Germinal center (tissue), 1 donor: ENCODE measurements around the gene NTMT1.

Experiments used
- DNase-seq: peaks from one replicate; pipeline ENCODE4 v3.0.0; 2012; ENCODE audit warnings: mixed read lengths, low spot score

Gene NTMT1

DNA sequence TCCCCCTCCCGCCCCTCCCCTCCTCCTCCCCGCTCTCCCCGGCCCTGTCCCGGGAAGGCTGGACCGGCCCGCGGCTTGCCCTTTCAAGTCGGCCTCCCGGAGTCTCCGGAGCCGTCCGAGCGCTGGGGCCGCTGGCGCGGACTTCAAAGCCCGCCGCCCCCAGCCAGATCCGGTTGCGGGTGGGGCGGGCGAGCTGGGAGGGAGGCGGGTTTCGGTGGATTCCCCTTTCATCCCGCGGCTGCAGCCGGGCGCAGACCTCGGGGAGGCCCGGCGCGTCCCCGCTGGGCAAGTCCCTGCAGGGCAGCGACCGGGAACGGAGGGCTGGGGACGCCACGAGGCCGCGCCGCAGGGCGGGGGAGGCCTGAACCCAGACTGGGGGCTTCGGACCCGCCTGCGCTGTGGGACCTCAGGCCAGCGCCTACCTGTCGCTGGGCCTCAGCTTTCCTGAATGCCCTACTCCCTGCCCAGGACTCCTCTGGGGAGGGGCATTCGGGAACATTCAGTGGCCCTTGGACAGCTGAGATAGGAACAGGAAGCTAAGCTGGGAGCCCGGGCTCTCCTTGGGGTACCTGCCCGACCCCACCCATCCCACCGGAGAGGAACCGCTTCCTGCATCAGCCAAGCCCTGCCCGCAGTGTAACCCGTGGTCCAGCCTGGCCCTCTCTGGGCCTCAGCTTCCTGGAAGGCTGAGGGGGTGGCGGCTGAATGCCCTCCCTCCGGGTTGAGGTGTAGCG, 28.4 kb upstream of the NTMT1 start:
- no peak for DNase-seq

DNA sequence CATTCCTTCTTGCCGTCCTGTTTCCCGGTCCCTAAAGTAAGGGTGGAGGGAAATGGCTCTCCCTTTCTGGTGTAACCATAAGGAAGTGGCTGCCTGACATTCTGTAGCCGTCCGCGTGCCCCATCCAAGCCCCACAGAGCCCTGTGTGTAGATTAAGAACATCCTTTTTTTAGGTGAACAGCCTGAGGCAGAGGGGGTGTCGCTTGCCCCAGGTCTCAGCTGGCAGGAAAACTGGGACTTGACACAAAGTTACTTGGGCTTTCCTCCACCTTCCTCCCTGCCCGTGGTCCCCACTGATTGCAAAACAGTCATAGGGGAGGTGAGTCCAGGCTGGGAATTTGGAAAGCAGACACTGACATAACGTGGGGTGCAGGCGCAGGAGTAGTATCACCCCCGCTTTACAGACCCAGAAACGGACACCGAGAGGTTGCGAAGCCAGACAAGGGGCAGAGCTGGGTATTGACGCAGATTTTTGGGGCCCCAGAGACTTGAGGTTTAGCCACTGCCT, 27.8 kb upstream of the NTMT1 start:
- DNase-seq = no peak

DNA sequence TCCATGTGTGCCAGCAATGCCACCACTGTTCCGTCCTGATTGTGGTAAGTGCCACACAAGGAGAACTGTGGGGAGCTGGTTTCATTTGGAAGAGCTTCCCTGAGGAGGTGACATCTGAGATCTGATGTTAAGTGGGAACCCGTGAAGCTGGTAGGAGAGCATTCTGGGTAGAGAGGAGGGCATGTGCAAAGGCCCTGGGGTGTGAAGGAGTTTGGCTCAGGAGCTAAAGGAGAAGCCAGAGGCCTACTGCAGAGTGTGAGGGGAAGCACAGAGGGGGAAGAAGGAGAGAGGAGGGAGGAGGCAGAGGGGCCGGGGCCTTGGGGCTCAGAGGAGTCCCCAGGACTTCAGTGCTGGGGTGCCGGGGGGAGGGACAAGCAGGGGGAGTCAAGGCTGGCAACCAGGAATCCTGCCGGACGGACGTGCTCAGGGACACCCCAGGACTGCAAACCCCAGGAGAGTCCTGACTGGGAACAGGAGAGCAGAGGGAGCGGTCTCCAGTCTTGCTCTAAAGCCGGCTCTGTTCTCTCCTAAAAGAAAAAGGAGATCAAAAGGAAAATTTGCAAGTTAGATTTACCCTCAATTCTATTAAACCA, 24.8 kb upstream of the NTMT1 start:
- no peak for DNase-seq

DNA sequence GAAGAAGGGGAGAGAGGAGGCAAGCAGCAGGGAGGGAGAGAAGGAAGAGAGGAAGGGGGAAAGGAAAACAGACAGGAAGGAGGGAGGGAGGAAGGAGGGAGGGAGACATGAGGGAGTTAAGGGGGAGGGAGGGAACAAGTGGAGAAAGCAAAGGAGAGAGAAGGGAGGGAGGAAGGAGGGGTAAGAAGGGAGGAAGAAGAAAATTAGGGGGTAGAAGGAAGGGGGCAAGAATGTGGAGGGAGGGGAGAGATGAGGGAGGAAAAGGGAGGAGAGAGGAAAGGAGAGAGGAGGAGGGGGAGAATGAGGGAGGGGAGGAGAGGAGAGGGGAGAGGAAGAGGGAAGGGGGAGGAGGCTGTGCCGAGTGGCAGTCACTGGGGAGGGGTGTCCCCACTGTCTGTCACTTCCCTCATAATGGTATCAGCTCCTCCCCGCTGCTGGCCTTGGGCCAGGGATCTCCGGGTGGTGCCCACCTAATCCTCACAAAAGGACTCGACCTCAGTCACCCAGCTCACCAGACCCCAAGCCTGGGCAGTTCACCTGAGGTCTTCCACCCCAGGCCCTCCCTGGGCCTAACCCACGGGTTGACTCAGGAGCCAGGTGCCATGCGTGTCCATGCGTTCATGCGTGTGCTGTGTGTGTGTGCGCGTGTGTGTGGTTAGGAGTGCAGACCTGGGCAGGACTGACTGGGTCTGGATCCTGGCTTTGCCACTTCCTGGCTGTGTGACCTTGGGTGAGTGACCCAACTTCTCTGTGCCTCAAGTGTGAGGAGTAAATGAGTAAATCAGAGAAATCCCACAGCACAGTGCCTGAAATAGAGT, 23.2 kb upstream of the NTMT1 start:
- DNase-seq = no peak

DNA sequence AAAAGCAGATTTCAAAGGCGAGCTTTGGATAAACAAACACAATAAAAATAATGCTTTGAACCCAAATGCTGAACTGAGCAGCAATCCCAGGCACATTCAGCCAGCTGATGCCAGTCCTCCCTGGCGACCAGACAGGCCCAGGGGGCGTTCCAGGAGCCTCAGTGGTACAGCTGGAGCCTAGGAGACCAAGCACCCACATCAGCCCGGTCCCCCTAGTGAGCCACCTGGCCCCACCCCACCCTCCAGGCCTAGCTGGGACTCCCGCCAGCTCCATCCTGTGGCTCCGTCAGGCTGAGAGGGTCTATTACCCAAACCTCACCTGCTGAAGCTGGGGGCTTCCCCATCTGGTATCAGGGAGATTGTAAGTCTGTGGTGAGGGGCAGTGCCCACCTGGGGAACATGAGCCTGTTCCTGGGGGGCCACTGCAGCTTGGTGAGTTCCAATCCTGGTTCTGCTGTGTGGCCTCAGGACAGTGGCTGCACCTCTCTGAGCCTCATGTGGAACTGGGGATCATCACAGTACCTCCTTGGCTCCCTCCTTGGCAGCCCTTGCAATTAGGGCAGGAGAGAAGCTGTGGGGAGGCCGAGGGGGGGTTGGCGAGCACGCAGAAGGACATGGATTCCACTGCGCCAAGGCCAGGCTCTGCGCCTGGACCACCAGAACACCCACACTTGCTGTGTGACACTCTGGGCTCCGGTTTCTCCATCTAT, 21.8 kb upstream of the NTMT1 start:
- DNase-seq = no peak

DNA sequence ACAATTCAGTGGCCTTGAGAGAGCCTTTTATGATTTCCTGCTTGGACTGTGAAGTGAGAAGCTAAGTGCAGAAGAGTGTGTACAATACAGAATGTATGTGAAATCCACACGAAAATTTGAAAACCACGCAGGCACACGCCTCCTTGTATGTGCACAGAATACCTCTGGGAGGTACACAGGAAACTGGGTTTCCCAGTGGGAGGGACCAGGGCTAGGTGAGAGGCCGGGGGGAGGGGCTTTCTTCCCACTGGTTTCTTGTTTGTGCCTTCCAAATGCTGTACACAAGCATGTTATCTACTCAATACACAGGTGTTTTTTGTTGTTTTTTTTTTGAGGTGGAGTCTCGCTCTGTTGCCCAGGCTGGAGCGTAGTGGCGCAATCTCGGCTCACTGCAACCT, 21.2 kb upstream of the NTMT1 start:
- no peak for DNase-seq

DNA sequence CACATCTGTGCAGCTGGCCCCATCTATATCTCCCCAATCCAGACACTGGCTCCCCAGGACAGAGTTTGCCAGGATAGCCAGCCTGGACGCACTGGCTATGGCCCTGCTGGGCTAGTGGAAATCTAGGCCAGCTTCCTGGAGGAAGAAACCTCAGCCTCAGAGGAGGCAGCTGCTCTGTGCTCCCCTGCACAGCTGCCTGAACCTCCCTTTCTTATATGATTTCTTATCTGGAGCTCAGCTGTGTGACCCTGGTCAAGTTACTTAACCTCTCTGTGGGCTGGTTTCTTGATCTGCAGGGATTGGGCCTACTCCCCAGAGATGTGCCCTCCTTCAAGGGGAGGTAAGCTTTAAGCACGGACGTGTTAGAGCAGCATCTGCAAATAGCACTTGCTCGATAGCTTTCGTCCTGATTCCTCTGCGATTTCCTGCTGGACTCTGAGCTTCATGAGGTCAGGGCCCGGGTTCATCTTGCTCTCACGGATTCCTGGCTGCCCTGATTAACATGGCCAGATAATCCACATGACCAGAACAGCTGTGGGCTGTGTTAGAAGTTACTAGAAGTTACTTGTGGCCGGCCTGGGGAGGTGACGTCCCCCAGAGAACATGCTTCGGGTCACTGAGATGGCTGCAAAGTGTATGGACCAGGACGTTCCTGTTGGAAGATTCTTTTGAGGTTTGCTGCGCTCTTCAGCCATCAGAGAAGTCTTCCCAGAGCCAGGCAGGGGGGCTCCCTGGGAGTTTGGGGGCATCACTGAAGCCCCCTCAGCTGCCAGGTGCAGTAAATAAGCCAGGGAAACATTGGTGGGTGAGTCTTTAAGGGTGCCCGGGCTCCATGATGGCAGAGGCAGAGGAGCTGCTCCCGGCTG, 19.6 kb upstream of the NTMT1 start:
- no peak for DNase-seq

DNA sequence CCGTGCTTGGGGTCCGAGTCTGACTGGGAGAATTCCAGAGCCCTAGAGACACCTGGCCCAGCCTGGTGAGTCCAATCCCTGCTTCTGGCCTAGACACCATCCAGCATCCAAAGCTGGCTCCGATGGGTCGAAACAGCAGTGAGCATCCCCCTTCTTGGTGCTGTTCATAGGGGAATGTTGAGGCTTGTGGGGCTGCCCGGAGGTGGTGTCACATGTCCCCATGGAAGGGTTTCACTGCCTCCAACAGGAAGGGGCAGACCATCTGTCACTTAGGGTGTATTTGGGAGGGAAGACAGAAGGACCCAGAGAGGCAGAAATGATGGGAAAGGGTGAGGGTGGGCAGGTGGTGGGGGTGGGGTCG, 19.0 kb upstream of the NTMT1 start:
- no peak for DNase-seq

DNA sequence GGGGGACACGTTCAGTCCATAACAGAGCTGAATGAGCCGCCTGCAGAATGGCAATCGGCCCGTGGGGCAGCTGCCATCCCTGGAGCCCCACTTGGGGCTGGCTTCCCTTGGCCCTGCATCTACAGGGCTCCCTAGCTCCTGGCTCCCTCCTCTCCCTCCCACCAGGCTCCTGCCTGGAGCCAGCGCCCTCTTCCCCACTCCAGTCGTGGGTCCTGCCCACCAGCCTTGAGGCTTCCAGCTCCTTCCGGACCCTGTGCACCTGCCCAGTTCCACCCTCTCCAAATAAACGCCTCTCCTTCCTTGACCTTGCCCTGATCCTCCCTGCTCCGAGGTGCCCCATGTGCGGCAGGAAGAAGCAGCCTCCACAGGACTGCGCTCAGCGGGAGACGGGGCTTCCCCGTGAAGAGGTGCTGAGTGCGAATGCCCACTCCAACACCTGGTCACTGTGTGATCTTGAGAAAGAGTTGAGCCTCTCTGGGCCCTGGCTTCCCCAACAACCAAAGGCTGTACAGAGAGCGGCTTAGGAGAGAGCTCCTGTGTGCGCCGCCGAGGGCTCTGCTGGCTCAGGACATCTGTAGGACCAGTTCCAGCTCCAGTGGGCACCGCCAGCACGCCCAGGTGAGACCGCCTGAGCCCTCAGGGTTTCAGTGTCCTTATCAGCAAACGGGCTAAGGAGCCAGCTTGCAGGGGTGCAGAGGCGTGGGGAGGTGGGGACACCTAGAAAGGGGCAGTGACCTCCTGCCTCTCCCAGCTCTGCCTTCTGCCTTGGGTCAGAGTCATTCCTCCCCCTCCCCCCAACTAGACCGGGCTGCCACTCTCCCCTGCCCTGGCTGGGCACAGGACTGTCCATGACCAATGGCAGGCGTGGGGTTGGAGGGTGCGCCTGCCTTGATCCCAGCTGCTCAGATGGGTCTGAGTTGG, 17.1 kb upstream of the NTMT1 start:
- DNase-seq = no peak

DNA sequence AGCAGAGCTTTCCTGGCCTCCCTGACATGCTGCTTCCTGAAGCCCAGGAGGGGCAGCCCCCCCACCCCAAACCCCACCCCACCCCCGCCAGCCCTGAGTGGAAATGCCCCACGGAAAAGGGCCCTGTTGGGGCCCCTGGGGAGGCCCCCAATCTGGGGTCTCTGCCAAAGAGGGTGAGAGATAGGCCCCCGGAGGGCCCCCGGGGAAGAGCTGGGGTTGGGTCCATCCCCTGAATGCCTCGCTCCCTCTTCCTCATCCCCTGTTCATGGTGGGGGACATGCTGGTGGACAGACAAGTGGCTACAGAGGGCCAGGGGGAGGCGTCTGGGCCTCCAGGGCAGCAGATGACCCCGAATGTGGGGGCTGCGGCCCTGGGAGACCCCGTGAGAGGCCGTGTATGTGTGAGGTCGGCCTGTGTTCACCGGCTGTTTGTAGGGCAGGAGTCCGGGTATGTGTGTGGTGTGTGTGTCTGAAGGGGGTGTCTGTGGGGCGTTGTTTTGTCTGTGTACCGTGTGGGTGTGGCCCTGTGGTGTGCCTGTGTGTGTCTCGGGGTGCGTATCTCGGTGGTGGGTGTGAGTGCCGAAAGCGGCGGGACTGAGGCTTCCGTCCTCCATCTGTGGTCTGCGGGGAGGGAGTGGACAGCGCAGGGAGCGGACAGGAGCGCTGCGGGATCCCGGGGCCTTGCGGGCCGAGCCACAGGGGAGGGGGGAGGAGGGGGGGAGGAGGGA, 16.3 kb upstream of the NTMT1 start:
- peak; percentile 42 for DNase-seq

DNA sequence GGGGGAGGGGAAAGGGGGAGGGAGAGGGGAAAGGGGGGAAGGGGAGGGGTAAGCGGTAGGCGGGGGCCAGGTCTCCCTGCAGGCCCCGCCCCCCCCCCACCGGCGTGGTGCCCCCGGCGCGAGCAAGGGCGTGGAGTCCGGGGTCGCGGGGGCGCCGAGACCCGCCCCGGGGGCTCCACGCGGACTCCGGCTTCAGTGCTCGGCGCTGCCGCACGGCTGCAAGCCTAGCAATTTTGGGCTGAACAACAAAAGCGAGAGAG, 15.8 kb upstream of the NTMT1 start:
- no peak for DNase-seq

DNA sequence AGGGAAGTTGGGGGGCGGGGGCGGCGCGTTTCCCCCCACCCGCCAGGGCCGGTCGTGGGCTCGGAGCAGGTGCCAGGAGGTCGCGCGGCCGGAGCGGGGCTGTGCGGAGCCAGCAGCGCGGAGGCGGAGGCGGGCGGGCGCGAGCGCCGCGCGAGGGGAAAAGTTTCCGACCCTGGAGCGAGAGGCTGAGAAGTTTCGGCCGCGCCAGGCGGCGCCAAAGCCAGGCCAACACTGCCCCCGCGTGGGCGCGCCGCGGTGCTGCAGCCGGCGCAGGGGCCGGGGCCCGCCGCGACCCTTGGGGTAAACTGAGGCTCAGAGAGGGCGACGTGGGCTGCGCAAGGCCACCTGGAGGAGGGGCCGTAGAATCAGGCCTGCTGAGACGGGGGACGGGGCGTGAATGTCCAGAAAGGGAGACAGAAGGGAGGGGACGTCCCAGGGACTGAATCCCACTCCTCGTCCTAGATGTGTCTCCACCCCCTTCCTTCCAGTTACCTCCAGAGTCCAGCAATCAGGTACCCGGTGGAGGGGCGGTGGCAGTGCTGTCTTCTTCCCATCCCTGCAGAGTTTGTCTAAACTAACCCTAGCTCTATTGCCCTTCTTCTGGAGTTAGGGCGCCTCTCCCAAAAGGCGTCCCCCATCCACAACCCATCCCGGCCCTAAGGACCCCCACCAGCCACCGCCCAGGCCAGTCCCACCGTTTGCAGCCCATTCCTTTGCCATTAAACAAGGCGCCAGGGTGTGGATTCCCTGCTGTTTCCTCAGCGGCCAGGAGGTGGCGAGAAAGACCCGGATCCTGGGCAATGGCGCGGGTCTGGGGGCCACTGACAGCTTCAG, 15.3 kb upstream of the NTMT1 start:
- peak; percentile 81 for DNase-seq

DNA sequence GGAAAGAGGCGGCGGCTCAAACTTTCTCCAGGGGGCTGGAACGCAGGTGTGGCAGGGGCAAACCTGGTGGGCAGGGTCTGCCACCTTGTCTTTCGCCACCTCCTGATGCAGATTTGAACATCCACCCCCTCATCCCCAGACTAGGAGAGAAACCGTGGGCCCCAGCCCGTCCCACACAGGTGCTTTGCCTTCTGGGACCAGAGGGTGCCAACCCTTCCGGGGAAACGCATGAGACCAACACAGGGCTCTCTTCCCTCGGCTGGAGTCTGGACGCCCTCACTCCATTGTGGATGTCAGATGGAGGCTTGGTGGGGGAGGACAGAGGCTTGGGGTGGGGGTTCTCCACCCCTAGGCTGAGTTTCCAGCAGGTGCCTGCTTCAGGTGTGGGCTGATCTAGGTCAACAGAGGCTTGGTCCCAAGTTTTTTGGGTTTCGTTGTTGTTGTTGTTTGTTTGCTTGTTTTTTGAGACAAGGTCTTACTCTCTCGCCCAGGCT, 14.6 kb upstream of the NTMT1 start:
- DNase-seq = no peak

DNA sequence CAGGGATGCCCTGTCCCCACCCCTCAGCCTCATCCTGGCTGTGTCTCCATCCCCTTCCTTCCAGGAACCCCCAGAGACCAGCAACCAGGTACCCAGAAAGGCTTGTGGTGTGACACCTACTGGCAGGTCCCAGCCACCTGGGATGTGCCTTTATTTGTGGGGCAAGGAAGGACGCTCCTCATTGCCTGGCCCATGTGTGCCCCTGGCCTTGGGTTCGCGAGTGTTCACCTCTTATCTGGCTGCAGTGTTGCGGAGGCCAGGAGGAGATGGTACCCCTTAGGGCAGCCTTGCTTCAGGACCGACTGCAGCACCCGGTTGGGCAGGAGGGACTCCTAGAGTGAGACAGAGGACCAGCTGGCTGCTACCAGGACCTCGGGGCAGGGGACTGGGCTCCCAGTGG, 13.8 kb upstream of the NTMT1 start:
- DNase-seq = no peak

DNA sequence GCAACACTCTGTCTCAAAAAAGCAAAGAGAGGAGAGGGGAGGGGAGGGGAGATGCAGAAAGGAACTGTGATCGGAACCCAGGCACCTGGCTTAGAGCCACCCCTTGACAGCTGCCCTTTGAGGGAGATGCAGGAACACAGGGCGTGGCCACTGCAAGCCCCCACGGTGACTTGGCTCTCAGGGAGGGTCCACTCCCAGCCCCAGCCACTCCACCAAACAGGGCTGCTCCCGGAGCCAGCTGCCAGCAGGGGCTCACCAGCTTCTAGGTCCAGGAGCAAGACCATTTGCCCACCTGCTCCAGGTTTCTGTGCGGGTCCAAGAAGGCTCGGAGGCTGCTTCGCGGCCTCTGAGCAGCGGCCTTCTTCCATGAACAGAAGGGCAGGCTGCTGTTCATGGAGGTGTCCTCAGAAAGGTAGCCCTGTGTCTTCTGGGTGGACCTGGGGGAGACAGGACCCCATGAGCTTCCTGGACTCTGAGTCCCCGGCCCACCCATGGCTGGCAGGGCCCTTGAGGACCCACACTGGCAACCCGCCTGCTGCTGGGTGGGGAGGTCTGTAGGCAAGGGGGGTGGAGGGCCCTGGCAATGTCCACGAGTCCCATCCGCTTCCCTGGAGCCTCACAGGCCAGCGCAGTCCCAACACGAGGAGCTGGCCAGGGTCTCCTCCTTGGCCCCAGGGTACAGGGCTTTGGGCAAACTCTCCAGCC, 13.0 kb upstream of the NTMT1 start:
- no peak for DNase-seq

DNA sequence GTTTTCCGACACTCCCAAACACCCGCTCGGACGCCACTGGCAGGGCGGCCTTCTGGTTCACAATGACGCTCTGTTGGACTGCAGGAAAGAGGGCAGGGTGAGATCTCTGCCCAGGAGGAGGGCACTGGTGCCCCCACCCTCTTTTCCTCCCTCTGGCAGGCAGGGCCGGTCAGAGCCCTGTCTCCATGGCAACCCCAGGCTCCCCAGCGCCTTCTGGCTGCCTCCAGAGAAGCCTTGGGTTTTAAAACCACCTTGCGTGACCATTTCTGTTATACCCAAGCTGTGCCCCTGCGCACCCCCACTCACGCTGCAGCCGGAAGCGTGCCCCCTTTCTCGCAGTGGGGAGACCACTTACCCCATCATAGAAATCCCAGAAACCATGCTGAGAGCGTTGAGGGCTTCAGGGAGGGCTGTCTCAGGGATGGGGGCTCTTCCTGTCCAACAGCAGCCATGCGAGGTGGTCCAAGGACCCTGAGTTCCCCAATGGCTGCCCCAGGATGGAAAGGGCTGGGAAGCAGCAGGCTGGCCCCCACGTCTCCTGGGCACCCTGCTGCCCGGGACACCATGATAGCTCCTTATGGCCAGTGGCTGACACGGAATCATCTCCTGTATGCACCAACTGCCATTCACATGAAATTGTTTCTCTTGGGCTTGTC, 12.3 kb upstream of the NTMT1 start:
- DNase-seq = no peak

DNA sequence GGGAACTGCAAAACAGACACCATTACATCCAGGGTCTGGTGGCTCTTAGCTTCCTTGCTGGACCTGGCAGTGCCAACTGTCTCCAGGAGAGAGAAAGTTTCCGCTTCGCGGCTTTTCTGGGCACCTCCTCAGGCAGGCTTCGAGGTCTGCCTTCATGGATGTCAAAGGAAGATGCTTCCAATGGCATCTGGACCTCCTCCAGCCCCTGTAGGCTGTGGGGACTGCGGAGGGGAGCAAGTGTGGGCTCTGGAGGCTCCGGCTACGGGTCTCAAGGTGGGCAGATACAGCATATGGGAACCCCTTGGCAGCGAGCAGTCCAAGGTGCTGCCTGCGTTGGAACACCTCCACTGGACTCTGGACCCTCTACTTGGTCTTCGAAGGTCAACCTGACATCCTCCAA, 11.0 kb upstream of the NTMT1 start:
- DNase-seq = no peak
